ENCODE results near the gene OR13H1.
"Not testable (repeated sequence)": the region's sequence is repeated elsewhere in the genome, so short reads cannot be mapped to it uniquely, and the experiment has no call there.

Gene OR13H1, protein sequence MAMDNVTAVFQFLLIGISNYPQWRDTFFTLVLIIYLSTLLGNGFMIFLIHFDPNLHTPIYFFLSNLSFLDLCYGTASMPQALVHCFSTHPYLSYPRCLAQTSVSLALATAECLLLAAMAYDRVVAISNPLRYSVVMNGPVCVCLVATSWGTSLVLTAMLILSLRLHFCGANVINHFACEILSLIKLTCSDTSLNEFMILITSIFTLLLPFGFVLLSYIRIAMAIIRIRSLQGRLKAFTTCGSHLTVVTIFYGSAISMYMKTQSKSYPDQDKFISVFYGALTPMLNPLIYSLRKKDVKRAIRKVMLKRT

DNA sequence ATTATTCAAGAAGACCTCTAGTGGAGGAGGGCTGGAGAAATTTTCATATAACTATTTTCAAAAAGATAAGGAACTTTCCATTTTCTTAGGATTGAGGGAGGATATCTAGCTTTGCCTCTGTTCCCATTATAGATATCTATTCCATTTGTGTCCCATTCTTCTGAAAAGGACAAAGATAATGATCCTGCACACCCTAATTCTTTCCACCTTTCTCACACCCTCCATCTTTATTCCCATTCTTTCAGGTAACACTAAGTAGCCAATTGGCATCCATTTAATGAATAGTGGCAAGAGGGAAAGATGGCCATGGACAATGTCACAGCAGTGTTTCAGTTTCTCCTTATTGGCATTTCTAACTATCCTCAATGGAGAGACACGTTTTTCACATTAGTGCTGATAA lies at the start of gene OR13H1:
Gene OR13H1 (plus strand): TSS at position 301 of the 400 bp plus-strand sequence. CDS start 0 bp downstream, at position 301.
- no peak for DNase-seq (ENCODE audit: low spot score)

DNA sequence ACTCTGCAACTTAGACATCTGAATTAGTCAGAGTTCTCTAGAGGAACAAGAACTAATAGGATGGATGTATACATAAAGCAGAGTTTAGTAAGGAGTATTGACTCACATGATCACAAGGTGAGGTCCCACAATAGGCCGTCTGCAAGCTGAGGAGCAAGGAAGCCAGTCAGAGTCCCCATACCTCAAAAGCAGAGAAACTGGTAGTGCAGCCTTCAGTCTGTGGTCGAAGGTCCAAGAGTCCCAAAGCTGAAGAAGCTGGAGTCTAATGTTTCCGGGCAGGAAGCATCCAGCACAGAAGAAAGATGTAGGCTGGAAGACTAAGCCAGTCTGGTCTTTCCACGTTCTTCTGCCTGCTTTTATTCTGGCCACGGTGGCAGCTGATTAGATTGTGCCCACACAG lies 42.3 kb upstream of the OR13H1 start:
- not testable (repeated sequence) for DNase-seq (ENCODE audit: low spot score)

DNA sequence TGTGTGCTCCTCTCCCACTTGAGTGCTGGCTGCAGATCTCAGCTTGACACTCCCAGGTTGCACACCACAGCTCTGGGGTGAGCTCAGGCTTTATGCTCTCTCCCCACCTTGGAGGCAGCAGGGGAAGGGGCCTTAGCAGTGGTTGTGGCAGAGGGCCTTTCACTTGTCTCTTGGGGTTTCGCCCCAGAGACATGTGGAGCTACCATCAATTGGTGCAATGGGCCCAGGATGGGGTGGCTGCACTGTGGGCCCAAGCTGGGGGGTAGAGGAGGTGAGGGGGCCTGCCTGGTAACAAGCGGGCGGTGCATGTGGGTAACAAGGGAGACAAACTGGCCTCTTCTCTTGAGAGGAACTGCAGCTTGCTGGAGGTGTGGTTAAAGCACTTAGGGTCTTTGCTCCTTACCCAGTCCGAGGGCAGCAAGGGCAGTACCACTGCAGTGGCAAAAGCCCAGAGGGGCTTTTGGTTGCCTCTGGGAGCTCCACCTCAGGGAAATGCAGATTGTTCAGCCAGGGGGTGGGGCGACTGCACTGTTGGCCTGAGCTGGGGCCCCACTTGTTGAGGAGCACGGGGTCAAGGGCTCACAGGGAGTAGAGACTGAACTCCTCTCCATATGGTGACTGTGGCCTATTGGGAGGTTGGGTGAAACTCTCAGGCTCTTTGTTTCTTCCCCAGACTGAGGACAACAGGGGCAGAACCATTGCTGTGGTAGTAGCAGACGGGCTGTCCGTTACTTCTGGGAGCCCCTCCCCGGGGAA lies 30.5 kb upstream of the OR13H1 start:
- DNase-seq (ENCODE audit: low spot score) = no peak

DNA sequence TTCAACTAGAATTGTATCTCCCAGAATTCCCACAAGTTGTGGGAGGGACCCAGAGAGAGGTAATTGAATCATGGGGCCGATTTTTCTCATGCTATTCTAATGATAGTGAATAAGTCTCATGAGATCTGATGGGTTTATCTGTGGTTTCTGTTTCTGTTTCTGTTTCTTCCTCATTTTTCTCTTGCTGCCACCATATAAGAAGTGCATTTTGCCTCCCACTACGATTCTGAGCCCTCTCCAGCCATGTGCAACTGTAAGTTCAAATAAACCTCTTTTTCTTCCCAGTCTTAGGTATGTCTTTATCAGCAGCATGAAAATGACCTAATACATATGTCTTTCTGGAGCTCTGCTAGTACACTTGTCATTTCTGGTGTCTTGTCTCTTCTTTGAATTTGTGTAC lies 22.1 kb upstream of the OR13H1 start:
- DNase-seq (ENCODE audit: low spot score) = no peak

DNA sequence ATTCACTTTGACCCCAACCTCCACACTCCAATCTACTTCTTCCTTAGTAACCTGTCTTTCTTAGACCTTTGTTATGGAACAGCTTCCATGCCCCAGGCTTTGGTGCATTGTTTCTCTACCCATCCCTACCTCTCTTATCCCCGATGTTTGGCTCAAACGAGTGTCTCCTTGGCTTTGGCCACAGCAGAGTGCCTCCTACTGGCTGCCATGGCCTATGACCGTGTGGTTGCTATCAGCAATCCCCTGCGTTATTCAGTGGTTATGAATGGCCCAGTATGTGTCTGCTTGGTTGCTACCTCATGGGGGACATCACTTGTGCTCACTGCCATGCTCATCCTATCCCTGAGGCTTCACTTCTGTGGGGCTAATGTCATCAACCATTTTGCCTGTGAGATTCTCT lies 344 bp downstream of the OR13H1 start:
- DNase-seq (ENCODE audit: low spot score) = no peak

DNA sequence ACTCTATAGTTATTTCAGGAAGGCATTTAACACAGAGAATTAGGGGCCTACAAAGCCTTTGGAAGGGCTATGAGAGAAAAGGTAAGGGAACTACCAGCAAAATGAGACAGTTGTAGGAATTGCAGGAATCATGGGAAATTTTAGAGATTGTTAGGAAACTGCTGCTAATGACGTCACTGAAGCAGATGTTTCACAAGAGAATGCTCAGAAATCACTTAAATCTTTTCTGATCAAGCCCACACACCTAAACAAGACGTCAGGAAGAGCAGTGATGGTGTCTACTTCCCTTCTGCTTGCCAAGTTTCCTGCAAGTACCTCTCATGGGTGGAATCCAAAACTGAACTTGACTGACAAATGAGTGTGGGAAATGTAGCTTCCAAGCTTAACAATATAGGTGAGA lies 5.1 kb downstream of the OR13H1 start:
- DNase-seq (ENCODE audit: low spot score) = no peak

DNA sequence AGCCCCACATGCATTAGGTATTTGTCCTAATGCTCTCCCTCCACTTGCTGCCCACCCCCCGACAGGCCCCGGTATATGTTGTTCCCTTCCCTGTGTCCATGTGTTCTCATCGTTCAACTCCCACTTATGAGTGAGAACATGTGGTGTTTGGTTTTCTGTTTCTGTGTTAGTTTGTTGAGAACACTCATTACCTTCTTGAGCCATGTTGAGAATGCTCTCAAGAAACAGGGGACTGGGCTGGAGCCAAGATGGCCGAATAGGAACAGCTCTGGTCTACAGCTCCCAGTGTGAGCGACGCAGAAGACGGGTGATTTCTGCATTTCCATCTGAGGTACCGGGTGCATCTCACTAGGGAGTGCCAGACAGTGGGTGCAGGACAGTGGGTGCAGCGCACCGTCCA lies 8.6 kb downstream of the OR13H1 start:
- DNase-seq (ENCODE audit: low spot score) = not testable (repeated sequence)

DNA sequence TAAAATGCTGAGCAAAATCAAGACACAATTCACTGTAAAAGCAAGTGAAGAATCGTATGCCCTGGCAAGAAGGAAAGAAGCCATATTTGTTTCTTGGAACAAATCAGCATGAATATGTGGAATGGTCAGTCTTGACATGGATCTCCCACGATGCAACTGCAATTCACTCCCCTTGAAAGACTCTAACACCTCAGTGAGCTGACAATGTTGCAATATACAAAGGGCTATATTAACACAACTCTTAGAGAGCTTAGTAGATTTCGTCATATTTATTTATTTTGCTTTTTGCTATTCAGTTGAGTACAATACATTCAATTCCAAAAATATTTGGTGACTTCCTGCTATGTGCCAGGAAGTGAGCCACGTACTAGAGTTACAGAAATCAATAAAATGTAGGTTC lies 14.7 kb downstream of the OR13H1 start:
- no peak for DNase-seq (ENCODE audit: low spot score)

DNA sequence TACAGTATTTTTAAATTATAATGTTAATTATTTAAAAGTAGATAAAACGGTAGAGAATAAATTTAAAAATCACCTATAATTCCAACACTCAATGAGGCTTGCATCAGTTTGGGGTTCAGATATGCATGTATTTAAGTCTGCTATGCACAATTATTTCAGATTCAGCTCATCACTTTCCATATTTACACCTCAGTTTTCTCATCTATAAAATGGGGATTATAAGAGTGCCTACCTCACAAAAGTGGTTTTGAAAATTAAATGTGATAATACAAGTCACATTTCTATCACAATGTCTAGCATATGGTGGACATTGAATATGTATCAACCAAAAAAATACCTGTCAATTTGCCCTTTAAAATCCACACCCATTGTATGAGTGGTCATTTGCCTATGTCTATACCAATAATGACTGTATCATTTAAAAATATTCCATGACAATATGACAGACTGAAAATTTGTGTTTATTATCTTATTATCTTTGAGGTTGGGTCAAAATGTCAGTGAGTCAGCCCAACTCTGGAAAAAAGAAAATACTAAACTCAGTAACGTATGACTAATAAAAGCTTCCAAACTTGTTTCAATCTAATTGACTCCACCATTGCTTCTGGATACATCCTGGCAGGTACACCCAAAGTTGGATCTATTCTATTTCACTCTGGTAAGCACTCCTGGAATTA lies 20.8 kb downstream of the OR13H1 start:
- DNase-seq (ENCODE audit: low spot score) = no peak

DNA sequence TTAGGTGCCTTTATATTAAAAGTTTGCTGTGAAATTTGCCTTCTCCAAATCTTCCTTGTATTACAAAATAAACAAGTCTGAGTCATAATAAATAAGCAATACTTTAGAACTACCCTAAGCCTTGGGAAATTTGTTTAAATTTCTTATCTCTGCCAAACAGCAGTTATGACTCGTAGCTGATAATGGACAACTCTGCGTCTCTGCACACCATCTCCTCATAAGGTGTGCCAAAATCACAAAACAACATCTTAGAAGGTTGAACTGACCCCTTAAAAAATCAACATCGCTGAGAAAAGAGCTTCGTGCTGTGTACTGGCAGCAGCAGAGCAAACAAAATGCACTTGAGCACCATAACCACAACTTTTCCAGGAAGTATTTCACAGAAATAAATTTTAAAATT lies 22.0 kb downstream of the OR13H1 start:
- DNase-seq (ENCODE audit: low spot score) = no peak

DNA sequence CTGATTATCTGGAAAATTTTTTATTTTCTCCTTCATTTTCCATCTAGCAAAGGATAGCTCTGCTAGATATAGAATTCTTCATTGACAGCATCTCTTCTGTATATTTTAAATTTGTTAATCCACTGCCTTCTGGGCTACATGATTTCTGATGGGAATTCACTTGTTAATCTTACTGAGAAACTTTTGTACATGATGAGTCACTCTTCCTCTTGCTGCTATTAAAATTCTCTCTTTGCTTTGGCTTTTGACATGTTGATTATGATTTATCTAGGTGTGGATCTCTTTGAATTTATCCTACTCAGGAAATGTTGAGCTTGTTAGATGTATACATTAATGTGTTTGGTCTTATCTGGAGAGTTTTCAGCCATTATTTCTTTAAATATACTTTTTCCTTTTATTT lies 27.5 kb downstream of the OR13H1 start:
- no peak for DNase-seq (ENCODE audit: low spot score)

DNA sequence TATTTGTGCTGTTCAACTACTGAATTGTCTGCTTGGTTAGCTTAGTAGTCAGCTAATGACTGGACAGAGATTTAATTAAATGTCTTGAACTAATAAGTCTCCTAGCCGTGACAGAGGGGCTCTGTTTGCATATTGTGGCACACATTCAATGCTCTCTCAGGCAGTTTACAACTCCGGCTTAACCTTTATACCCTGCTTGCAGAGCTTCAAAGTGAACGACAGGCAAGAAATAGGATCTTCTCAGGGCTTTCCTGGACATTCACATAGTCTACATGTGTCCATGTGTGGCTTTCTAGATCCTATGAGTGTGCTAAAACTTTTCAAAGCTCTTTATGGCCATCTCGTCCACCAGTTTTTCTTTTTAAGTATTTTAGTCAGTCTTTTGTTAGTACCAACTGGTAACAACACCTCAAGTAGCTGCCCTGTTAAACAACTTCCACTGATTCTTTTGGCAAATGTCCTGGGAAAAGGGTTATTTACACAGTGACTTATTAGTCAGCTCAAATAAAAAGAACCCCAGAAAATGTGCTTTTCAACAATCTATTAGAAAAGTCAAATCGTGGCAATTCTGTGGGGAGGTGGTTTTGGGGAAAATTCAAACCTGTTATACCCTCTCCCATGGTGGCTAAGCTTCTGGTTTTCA lies 28.6 kb downstream of the OR13H1 start:
- DNase-seq (ENCODE audit: low spot score) = no peak

DNA sequence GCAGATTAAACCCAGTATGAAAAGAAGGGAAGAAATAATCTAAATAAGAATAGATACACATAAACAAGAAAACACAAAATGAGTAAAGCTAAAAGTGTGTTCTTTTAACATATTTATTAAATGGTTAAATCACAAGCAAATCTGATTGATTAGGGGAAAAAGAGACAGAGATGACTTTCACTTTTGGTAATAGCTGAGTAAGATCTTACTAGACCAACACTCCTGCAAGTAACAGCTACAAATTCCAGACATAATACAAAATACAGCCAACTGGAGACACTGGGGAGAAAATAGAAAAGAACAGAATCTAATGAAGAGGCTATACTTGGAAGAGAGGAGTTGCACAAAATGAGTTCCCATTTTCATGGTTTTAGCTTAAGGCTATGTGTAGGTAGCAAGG lies 33.5 kb downstream of the OR13H1 start:
- DNase-seq (ENCODE audit: low spot score) = no peak

DNA sequence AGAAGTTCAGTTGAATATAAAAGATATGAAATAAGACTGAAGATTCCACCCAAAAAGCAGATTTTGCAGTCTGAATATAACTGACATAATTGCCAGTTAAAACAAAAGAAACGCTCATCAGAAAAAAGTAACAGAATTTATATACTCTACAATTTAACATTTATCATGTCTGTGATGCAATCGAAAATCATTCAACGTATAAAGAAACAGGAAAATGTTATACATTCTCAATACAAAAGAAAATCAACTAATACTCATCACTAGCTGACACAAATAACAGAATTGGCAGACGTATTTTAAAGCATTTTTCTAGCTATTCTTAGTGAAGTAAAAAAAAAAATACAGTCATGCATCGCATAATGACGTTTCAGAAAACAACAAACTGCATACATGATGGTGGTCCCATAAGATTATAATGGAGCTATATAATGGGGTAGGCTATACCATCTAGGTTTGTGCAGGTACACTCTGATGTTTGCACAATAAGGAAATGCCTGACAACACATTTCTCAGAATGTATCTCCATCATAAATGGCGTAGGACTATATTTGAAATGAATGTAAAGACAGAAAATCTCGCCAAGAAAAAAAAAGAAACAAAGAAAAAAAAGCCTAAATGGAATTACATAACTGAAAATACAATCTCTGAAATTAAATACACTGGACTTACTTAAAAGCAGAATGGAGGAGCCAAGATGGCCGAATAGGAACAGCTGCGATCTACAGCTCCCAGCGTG lies 34.3 kb downstream of the OR13H1 start:
- DNase-seq (ENCODE audit: low spot score) = no peak

DNA sequence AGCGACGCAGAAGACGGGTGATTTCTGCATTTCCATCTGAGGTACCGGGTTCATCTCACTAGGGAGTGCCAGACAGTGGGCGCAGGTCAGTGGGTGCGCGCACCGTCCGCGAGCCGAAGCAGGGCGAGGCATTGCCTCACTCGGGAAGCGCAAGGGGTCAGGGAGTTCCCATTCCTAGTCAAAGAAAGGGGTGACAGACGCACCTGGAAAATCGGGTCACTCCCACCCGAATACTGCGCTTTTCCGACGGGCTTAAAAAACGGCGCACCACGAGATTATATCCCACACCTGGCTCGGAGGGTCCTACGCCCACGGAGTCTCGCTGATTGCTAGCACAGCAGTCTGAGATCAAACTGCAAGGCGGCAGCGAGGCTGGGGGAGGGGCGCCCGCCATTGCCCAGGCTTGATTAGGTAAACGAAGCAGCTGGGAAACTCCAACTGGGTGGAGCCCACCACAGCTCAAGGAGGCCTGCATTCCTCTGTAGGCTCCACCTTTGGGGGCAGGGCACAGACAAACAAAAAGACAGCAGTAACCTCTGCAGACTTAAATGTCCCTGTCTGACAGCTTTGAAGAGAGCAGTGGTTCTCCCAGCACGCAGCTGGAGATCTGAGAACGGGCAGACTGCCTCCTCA lies 35.0 kb downstream of the OR13H1 start:
- DNase-seq (ENCODE audit: low spot score) = not testable (repeated sequence)

DNA sequence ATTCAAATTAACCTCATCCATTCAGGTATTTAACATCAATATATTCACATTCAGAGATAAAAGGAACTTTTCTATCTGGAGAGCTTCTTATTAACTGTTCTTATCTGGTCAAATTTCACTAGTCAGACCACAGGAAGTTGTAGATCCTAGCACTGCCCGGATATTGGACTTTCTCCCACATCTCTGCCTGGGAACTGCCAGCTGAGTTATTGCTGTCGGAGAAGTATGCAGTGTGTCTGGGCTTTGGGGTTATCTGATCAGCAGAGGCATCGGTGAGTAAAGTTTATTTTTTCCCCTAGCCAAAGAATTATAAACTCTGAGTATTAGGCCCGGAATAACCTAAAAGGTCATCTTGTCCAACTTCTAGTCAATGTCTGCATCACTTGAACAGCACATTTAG lies 45.1 kb downstream of the OR13H1 start:
- DNase-seq (ENCODE audit: low spot score) = no peak
